Stimulated activated CD8-positive, alpha-beta memory T cell treated with anti-CD3 and anti-CD28 coated beads, Interleukin-4, amount 100 ng/mL, for 48 hours (primary cell): ENCODE data around the gene NOL9.
"Not testable (repeated sequence)": the region's sequence is repeated elsewhere in the genome, so short reads cannot be mapped to it uniquely, and the experiment has no call there.

Source experiments
- DNase-seq: peaks from one replicate; pipeline ENCODE4 v3.0.0-alpha.2; 2020

The NOL9 gene

DNA sequence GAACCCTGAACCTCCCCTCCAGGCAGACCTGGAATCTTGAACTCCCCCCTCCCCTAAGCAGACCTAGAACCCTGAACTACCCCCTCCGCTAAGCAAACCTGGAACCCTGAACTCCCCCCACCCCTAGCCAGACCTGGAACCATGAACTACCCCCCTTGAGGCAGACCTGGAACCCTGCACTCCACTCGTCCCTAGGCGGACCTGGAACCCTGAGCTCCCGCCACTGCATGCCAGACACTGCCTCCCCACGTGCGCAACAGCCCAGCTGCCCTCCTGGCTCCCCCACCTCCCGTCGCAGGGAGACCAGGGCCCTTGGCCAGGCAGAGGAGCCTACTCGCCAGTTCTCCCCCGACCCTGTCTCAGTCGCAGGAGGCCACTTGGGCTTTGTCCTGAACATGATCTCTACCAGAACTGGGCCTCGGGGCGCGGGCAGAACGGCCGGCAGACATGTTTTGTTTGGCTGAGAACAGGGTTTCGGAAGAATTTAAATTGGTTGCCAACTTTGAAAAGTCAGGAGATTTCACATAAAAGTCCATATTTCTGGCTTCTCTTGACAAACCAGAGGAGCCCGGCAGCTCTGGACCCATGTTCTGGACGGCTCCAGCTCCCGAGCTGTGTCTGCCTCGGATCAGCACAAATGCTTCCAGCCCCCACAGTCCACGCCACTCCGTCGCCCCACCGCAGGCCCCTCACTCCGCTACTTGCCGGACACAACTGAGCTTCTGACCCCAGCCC, 53.6 kb downstream of the NOL9 start:
- DNase-seq: no peak

DNA sequence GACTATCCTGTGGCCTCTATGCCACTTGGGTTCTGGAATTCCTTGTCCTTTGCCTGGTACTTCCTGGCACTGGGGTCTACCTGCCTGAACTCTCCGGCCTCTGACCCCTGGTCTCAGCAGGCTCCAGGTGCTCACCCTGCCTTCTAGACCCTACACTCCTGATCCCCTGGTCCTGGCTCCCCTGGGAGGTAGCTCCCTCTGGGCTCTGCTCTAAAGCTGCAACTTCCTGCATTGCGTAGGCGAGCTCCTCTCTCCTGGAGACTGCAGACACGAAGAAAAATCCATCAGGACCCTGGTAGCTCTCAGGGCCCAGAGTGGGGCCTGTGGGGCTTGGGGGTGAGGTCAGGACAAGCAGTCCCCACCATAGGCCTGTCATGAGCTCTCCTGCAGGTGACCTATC, 55.0 kb downstream of the NOL9 start:
- no peak for DNase-seq

DNA sequence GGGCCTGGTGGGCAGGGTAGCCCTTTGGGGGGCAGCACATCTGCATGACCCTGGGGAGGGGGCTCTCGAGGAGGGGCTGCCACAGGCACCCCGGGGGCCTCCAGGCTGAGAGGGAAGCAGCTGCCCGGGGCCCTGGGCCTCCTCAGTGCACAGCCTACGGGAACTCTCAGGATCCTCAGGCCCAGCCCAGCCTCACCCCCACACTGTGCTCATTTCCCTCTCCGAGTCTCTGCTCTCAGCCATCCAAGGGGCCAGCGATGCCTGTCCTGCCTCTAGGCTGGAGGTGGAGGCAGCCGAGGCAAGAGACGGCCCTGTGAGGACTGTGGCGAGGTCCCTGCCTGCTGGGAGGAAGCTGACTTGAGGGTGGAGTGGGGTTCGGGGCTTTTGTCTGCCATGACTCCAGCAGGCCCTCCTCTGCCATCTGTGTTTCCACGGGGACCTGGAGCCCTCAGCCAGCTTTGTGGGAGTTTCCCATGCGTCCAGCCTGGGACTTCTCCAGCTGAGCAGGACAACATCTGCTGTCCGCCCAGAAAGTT, 55.7 kb downstream of the NOL9 start:
- DNase-seq: no peak

DNA sequence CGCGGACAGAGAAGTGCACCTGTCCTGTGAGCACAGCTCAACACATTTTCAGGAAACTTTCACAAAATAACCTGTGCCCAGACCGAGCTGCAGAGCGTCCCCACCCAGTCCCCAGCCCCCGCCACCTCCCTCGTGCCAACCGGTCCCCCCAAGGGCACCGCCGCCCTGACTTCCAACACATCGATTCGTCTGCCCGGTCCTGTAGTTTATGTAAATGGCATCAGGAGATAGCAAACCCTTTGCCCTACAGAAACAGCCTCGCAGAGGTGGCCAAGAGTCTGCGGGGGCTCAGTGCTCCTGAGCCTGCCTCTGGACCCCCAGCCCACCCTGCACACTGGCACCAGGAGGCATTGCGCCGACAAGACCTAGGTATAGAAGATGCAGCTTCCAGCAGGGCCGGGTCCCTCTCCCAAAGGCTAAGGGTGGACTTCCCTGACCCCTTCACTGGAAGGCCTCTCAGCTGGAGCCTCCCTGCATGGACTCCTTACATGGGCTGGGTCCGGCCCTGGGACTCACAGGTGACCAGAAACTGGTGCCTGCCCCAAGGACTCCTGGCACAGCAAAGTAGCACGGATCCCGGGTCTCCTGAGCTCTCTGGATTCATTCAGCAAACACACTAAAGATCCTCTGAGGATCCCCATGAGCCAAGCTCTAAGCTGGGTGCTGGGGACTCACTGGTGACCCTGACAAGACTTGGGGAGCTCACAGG, 56.3 kb downstream of the NOL9 start:
- DNase-seq: no peak

DNA sequence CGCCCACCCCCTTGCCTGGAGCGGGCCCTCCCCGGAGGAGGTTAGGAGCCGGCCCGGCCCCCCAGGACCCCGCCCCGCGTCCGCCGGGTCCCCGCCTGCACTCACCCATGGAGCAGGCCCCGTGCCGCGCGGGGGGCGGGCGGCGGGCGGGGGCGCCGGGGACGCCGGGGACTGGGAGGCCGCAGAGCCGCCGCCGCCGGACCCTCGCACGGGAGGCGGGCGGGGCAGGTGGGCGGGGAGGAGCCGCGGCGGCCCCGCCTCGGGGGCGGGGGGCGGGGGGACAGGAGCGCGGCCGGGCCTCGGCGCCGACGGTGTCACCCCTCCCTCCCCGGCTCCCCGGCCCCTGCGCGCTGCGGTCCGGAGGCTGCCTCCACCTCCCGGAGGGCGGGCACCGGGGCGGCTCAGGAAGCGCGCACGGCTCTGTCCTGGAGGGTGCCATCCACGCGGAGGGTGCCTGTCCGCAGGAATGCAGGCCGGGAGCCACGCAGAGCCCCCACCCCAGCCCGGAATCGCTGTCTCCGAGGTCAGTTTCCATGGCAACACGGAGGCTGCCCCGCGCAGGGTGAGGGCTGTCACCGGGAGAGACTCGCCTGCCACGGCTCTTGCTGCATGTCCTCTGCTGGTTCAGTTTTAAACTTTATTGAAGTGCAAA, 57.0 kb downstream of the NOL9 start:
- DNase-seq: peak; percentile 58

DNA sequence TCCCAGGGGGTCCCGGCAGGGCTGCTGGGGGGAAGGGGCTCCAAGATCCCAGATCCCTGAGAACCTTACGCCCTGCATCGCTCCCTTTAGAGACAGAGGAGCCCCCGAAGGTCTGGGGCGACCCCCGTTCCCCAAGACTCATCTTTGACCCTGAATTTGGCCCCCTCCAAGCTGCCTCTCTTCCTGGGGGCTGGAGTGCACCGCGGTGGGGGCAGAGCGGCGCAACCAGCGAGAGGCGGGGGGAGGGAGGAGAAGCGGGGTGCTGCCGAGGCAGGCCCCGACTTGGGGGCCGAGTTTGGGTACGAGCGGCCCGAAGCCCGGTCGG, 57.5 kb downstream of the NOL9 start:
- DNase-seq: no peak

DNA sequence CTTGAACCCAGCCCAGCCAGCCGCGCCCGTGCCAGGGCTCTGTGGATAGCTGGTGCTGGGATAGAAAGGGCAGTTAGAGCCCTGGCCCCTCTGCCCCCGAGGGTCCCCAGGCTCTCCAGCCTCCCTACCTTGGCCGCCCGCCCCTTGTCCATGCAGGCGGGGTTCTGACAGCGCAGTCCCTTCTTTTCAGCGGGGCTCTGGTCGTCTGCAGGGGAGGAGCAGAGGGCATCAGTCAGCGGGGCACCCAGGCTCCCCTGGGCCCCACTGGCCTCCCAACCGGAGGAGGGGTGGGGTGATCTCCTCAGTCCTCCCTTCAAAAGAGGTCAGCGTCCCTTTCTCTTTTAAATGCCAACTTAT, 58.0 kb downstream of the NOL9 start:
- DNase-seq: no peak

DNA sequence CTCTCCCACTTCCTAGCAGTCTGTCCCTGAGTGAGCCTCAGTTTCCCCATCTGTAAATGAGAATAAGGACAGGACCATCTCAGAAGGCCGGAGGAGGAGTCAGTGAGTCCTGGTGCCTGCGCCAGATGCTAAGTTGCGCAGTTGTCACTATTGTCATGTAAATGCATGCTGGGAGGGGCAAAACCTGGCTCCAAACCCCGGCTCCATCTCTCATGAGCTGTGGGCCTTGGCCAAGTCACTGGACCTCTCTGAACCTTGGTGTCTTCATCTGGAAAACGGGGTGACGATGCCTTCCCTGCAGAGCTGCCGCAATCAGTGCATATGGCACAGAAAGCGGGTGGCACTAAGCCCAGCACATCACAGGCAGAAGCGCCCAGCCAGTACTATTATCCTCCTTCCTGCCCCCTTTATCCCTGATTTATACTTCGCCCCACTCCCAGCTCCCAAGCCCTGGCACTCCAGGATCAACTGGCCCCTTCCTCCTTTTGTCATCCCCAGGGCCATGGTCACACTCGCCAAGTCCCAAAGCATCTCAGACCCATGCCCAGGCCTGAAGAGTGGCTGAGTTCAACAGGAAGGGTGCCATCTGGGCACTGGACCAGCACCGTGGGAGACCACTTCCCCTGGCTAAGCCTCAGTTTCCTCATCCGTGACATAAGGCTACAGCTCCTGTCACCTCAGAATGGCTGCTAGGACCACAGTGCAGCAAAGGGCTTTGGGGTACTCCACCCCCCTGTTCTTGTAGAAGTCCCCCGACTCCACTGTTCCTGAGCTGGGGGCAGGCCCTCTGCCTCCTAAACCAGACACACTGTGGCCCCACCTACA, 58.6 kb downstream of the NOL9 start:
- DNase-seq: no peak

DNA sequence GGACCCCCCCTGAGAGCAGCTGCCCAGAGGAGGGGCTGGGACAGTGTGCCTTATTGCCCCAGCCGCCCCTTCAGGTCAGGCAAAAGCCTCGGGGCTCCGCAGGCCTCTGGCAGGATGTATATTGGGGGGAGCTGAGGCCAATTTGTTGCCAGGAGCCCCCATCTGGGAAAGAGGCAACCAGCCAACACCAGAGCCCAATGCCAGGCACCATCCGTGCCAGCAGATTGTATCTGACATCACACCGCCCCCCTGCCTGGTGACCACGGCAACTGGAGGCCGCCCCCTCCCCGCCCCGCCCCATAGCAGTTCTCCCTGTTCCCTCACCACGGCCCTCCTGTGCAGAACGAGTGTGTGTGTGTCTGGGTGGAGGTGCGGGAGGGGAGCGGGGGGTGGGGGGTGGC, 59.3 kb downstream of the NOL9 start:
- no peak for DNase-seq

DNA sequence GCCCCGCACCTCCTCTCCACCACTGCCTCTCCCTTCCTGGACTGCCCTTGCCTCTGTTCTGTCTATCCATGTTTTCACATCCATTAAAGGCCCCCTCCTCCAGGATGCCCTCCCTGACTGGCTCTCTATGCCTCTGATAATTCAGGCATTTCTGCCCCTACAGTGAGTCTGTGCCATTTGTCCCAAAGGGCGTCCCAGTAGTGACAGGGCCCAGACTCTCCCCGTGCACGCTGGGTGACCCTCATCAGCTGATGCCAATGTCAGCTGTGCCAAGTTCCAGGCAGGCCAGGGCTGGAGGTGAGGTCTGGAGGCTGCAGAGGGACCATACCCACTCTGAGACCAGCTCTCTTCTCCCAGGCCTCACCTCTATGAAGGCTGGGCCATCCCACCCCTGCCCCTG, 59.7 kb downstream of the NOL9 start:
- DNase-seq: no peak

DNA sequence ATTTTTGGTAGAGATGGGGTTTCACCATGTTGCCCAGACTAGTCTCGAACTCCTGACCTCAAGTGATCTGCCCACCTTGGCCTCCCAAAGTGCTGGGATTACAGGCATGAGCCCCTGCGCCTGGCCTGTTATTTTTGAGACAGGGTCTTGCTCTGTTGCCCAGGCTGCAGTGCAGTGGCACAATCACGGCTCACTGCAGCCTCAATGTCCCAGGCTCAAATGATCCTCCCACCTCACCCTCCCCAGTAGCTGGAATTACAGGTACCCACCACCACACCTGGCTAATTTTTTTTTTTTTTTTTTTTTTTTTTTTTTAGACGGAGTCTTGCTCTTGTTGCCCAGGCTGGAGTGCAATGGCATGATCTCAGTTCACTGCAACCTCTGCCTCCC, 60.5 kb downstream of the NOL9 start:
- not testable (repeated sequence) for DNase-seq

DNA sequence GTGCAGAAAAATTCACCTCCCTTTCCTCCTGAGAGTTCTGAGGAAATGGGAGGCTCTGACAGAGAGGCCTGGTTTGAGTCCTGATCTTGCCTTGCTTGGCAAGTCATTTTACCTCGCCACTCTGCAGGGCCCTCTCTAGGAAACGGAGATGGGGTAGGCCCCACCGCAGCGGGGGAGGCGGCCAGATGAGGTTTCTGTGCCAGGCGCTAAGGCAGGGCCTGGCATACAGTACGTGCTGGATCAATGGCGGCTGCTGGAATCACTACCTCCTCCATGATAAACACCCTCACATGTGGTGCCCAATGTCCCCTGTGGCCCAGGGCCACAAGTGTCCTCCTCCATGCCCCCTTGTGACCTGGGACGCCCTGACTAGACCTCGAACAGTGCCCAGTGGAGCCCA, 62.3 kb downstream of the NOL9 start:
- DNase-seq: no peak

DNA sequence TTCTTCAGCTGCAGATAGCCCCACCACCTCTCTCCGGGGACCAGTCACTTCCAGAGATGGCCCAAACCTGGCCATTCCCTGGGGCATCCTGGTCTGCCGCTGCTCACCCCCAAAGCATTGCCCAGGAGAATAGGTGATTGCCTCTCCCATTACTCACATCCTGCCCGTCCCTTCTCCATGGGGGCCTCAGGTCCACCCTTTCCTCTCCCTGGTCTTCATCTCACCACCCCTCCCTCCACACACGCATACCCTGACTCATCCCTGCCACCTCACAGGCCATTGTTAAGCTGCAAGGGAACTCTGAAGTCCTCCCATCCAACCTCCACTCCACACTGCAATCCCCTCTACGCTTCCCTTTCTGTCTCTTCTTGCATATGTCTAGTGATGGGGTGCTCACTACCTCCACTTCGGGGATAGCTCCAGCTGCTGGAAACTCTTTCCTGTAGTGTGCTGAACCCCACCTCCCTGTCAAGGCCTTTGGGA, 62.8 kb downstream of the NOL9 start, which contains the start of gene PLEKHG5:
Gene PLEKHG5 (minus strand): TSS at position 188 of the 483 bp plus-strand sequence. CDS start 14,096 bp downstream, outside the sequence.
- DNase-seq: peak; percentile 43

DNA sequence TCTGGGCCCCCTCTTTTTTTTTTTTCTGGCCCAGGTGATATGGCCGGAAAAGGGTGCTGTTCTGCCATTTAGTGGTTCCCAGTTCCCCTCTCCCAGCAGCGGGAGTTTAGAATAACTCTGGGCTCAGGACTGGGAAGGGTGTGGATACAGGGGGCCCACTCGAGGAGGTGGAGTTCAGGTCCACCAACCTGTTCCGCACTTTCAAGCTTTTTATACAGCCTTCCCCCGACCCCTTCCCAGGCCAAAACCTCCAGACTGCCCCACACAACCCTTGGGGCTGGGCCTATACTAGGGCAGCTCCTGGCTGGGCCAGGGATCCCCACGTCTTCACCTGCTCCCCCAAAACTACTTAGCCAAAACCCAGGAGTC, 63.2 kb downstream of the NOL9 start:
- DNase-seq: no peak

DNA sequence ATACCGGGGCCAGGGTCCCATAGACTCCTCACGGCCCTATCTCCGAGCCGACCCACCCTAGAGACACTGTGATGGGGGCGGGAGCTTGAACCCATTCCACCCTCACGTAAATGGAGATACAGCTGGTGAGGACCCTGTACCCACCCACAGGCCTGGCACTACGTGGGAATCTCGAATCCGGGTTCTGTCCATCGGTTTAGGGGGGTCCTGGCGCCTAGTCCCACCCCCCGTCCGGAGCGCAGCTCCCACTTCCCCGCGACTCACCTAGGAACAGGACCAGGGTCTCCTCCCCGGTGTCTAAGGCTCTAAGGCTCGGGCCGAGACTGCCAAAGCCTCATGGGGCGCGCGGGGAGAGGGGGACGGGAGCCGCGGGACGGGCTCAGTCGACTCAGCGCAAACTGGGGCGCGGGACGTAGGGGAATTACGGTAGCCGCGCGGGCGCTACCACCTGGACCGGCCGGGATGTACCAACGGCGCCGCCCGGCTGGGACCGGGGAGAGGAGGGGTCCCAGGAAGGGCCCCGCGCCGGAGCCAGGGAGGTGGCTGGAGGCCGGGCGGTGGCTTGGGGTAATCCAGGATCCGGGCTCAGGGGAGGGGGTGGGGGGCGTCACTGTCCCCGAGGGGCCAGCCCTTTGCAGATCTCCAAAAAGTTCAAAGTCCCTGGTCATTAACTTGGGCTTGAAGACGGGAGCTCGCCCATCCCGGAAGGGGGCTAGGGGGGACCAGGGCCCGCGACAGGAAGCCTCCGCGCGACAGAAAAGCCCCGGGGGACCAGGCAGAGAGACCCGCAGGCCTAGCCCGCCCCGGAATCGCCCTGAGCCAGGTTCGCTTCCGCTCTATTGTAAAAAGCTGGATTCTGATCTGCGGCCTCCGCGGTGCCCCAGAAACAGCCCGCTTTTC, 63.9 kb downstream of the NOL9 start:
- DNase-seq: peak; percentile 81

DNA sequence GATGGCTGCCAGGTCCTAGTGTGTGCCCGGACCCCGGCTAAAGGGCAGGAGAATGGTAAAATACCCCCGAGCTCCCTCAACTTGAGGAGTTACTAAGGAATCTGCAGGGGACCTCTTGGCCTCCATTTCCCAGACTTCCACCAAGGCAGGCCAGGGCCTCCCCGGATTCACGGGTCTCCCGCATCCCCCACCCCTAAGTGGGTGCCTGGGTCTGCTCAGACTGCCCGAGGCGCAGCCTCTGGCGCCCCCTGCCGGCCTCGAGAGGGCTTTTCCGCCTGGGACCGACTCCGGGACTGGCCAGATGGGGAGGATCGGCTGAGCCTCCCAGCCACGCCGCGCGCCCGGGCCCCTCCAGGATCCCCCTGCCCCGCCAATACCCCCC, 64.5 kb downstream of the NOL9 start:
- peak; percentile 87 for DNase-seq

DNA sequence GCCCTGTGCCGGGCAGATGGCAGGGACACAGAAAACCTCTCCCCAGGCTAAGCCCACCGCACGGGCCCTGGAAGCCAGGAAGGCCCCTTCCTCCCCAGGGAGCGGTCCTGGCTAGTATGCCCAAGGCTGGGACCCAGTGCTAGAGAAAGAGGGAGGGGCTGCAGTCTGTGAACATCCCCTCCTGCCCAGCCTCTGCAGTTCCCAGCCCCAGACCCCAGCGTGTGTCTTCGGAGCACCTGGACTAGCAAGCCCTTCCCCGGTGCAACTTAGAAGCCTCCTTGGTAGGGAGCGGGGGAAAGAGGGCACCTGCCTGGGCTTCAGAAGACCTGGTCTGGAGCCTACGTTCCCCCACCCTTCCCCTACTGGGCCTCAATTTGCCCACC, 64.9 kb downstream of the NOL9 start:
- no peak for DNase-seq

DNA sequence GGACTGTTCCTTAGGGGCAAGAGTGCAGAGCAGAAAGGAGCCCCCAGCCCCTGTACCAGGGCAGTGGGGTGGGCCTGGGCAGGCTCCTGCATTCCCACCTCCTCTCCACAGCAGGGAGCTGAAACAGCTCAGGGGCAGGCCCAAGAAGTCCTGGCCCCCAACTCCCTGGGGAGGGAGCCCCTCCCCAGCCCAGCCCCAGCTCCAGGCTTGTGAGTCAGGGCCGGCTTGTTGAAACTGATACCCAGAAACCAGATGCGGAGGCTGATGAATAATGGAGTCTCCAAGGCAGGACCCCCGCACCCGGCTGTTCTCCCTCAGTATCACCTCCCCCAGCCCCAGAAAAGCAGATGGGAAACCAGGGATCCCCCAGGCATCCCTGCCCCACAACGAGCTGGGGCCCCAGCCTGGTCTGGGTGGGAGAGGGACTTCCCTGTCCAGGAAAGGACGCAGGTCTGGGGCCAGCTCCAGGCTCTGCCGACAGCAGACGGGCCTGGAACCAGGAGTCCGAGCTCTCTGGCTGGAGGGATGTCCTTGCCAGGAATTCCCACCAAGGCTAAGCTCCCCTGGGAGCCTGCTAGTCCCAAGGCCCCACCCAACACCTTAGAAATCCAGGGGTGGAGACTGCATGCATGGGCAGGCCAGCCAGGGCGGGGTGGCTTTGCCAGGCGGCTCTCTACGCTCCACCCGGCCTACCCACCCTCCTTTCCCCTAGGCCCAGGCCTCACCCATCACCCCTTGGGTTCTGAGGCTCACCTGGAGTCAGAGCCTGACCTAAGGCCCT, 65.5 kb downstream of the NOL9 start:
- no peak for DNase-seq

DNA sequence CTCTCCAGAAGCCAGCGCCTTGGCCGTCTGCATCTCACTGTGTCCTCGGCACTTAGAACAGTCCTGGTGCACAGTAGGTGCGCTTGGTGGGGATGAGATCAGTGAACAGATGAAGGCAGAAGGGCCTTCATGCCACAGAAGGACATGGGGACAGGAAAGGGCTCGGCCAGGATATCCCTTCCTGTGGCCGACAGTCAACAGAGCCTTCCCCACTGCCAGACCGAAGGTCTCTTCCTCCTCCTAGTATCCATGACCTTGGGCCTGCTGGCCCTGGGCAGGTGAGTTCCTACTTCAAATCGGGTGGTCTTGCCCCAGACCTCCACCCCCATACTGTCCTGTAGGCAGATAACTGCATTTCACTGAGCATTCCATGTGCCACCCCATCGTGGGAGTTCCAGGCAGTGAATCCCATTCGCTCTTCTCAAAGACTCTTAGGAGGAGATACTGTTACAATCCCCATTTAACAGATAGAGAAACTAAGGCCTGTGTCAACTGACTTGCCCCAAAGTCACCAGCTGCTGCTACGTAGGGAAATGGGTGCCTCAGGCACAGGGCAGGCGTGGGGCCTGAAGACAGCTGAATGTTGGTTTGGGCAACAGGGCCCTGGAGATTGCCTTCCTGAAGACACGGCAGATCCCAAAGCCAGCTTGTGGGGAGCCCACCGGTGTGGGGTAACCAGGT, 66.4 kb downstream of the NOL9 start:
- no peak for DNase-seq

DNA sequence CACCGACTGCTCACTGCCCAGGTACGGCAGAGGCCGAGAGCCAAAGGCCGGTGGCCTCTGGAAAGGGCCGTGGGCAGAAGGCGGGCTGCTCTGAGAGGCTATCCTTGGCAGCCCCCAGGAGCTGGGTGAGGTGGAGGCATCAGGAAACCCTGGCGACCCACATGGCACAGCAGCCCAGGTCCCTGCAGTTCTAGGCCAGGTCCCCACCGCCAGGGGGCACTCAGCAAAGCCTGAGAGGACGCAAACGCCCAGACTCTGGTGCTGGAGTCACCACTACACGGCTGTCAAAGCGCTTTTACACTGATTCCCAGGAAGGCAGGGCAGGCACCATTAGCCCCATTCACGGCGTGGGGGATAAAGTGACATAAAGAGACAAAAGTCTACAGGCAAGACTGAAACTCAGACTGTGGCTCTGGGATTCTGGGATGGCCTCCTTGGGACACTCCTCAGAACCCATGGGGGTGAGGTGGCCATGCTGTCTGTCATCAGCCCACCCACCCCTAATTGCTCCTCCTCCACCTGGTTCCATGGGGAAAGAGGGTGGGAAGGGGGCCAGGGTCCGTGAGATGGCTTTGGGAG, 67.8 kb downstream of the NOL9 start:
- DNase-seq: peak; percentile 95
